ENCODE data around the gene HOOK2.

- TF ChIP-seq CTCF (conservative IDR thresholded peaks at IDR 0.05; ENCODE audit: low read depth in 2 of 2): no peak
- no peak for TF ChIP-seq EZH2phosphoT487 (IDR thresholded peaks at IDR 0.05; ENCODE audit: unreplicated experiment)
- no peak for TF ChIP-seq REST (IDR thresholded peaks at IDR 0.05; ENCODE audit: unreplicated experiment)
These were observed 52.6 kb downstream of the HOOK2 start for GRCh38 chr19:12722566-12723380.
